Liver (tissue), 9 donors: ENCODE measurements around the gene RAB3IP. TPM values are rescaled to one million over a fixed set of nuclear protein-coding genes. Genes with fewer than 3 reads are reported as not detected.

ENCODE experiments used
- DNase-seq: peaks from one replicate; pipeline ENCODE4 v3.0.0-alpha.2; 2017; ENCODE audit warnings: low spot score
- H3K27ac ChIP-seq, 2 donors: one replicate each; pipeline ENCODE4 v1.7.0; 2013; ENCODE audit warnings: inconsistent platforms in 2 of 2, low read length in 2 of 2, control low read depth in 1 of 2, low read depth in 1 of 2, mild to moderate bottlenecking in 1 of 2
- H3K27me3 ChIP-seq, 4 donors: one replicate each; pipeline versions ENCODE4 v1.6.1 to v1.7.0; 2013; ENCODE audit warnings: low read length in 3 of 4, inconsistent platforms in 1 of 4, mild to moderate bottlenecking in 1 of 4, moderate library complexity in 1 of 4; ENCODE audit not compliant: control insufficient read depth in 4 of 4, insufficient read depth in 4 of 4
- H3K36me3 ChIP-seq, 4 donors: one replicate each; pipeline versions ENCODE4 v1.6.1 to v1.7.0; 2013; ENCODE audit warnings: low read length in 3 of 4, mild to moderate bottlenecking in 3 of 4, low read depth in 1 of 4, moderate library complexity in 1 of 4; ENCODE audit not compliant: control insufficient read depth in 4 of 4, insufficient read depth in 3 of 4
- H3K4me1 ChIP-seq, 4 donors: one replicate each; pipeline versions ENCODE4 v1.6.1 to v1.7.0; 2013; ENCODE audit warnings: low read length in 3 of 4, mild to moderate bottlenecking in 3 of 4, moderate library complexity in 1 of 4; ENCODE audit not compliant: control insufficient read depth in 4 of 4, insufficient read depth in 4 of 4
- H3K4me3 ChIP-seq, 3 donors: one replicate each; pipeline versions ENCODE4 v1.6.1 to v1.7.0; 2013; ENCODE audit warnings: low read length in 3 of 3, control low read depth in 1 of 3, low read depth in 1 of 3, mild to moderate bottlenecking in 1 of 3
- H3K9ac ChIP-seq, 2 donors: one replicate each; pipeline ENCODE4 v1.7.0; 2013; ENCODE audit warnings: low read length in 2 of 2, mild to moderate bottlenecking in 2 of 2, moderate library complexity in 2 of 2, control low read depth in 1 of 2, low read depth in 1 of 2
- H3K9me3 ChIP-seq, 4 donors: one replicate each; pipeline versions ENCODE4 v1.6.1 to v1.7.0; 2013; ENCODE audit warnings: low read length in 3 of 4; ENCODE audit not compliant: control insufficient read depth in 4 of 4
- ATF3 ChIP-seq: IDR thresholded peaks from 2 replicates; pipeline ENCODE4 v1.6.1; 2016; ENCODE audit warnings: antibody characterized with exemption
- CTCF ChIP-seq: fragments of 150-350 bp; IDR thresholded peaks from 2 replicates; pipeline ENCODE4 v1.5.1; 2017; ENCODE audit warnings: improper control_type of control experiment, low read depth, low read length; ENCODE audit not compliant: missing input control
- EGR1 ChIP-seq, 2 donors: IDR thresholded peaks; 2 replicates each; pipeline ENCODE4 v1.6.1; 2016 to 2018; ENCODE audit warnings: antibody characterized with exemption in 2 of 2, low read depth in 2 of 2
- FOXA1 ChIP-seq: IDR thresholded peaks from 2 replicates; pipeline ENCODE4 v1.6.1; 2016; ENCODE audit warnings: antibody characterized with exemption
- GABPA ChIP-seq, 2 donors: IDR thresholded peaks in 1 of 2; conservative IDR thresholded peaks in 1 of 2; 2 replicates each; pipeline ENCODE4 v1.6.1; 2016; ENCODE audit warnings: antibody characterized with exemption in 2 of 2, mild to moderate bottlenecking in 1 of 2, moderate library complexity in 1 of 2
- HNF4A ChIP-seq, 2 donors: conservative IDR thresholded peaks; 2 replicates each; pipeline ENCODE4 v1.6.1; 2016; ENCODE audit warnings: antibody characterized with exemption in 2 of 2, mild to moderate bottlenecking in 2 of 2
- HNF4G ChIP-seq: IDR thresholded peaks from 2 replicates; pipeline ENCODE4 v1.6.1; 2016; ENCODE audit warnings: antibody characterized with exemption
- JUND ChIP-seq, 2 donors: IDR thresholded peaks; 2 replicates each; pipeline ENCODE4 v1.6.1; 2016; ENCODE audit warnings: antibody characterized with exemption in 2 of 2
- NR2F2 ChIP-seq: IDR thresholded peaks from 2 replicates; pipeline ENCODE4 v1.6.1; 2016; ENCODE audit warnings: antibody characterized with exemption
- RAD21 ChIP-seq, 2 donors: IDR thresholded peaks; 2 replicates each; pipeline ENCODE4 v1.6.1; 2016; ENCODE audit warnings: antibody characterized with exemption in 2 of 2, mild to moderate bottlenecking in 2 of 2
- REST ChIP-seq: IDR thresholded peaks from 2 replicates; pipeline ENCODE4 v1.6.1; 2016; ENCODE audit warnings: antibody characterized with exemption, mild to moderate bottlenecking
- RXRA ChIP-seq, 2 donors: IDR thresholded peaks; 2 replicates each; pipeline ENCODE4 v1.6.1; 2017 to 2018; ENCODE audit warnings: antibody characterized with exemption in 2 of 2, mild to moderate bottlenecking in 1 of 2
- SP1 ChIP-seq: IDR thresholded peaks from 2 replicates; pipeline ENCODE4 v1.6.1; 2018; ENCODE audit warnings: antibody characterized with exemption, mild to moderate bottlenecking
- YY1 ChIP-seq: IDR thresholded peaks from 2 replicates; pipeline ENCODE4 v1.6.1; 2016; ENCODE audit warnings: antibody characterized with exemption, mild to moderate bottlenecking
- WGBS: extraction: QIAGEN DNeasy Blood & Tissue Kit; methylation state at CpG from one replicate; pipeline ENCODE4 v1.1.7; 2013; 5-methylcytosine and 5-hydroxymethylcytosine counted together
- polyA plus RNA-seq, 2 donors: library from polyadenylated mRNA; stranded (reverse) in 1 of 2; unstranded in 1 of 2; fragments of 200-250 nt in 1 of 2; fragments of >200 nt in 1 of 2; fragmentation: Nextera tagmentation in 1 of 2; extraction: Ambion mirVana in 1 of 2; gene quantifications; one replicate each; pipeline versions ENCODE4 v1.2.1 to v1.2.3, GENCODE V29; 2013 to 2015
- total RNA-seq, 2 donors: library from RNA; depleted of rRNA; stranded (reverse); fragments of >200 nt; gene quantifications; one replicate each; pipeline ENCODE4 v1.2.3, GENCODE V29; 2014
- TF ChIP-seq, protein P1 (sequence below): IDR thresholded peaks from 2 replicates; pipeline ENCODE4 v1.6.1; 2016; ENCODE audit warnings: antibody characterized with exemption
- donor health status: healthy.
- donor health status: healthy.
- donor health status: healthy.
- donor health status: healthy.
- donor health status: healthy.

The RAB3IP gene
- total and polyA plus RNA-seq, 4 donors = 5.7 to 35.3 (median 14.3) TPM

DNA sequence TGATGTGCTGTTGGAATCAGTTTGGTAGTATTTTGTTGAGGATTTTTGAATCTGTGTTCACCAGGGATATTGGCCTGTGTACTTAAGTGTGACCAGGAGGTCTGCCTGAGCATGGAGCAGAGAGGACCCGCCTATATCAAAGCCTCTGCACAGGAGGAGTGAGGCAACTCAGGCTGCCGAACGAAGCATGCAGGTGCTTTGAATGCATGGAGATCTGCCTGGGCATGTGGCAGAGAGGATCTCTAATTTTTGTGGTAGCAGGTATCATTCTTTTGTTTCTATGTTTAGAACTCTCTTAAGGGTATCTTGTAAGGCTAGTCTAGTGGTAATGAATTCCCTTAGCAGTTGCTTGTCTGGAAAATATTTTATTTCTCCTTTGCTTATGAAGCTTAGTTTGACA lies 26.9 kb downstream of the RAB3IP start:
- 97% methylated on average over 3 of the region's 3 CpGs for WGBS
- no peaks in the 10 kb centered on the region for H3K4me1 ChIP-seq
- no peak for DNase-seq
- H3K27me3 ChIP-seq = no peaks in the 10 kb centered on the region
- no peak overlapping the region for H3K27ac ChIP-seq
- no peak overlapping the region for H3K9ac ChIP-seq
- H3K4me3 ChIP-seq = no peak overlapping the region
- H3K9me3 ChIP-seq = peaks cover 0 to 14% (median 3%) of the 10 kb centered on the region in 4 donors
- TF ChIP-seq ATF3 (no peak), SP1 (no peak), HNF4A (conservative IDR thresholded peaks at IDR 0.05) (no peak), RAD21 (IDR thresholded peaks at IDR 0.05) (no peak), NR2F2 (no peak), JUND (IDR thresholded peaks at IDR 0.05) (no peak), HNF4G (no peak), YY1 (no peak), EGR1 (IDR thresholded peaks at IDR 0.05; ENCODE audit: low read depth in 2 of 2) (no peak), GABPA (IDR thresholded peaks at IDR 0.05 in 1 of 2, conservative IDR thresholded peaks at IDR 0.05 in 1 of 2) (no peak), CTCF (no peak), FOXA1 (no peak)
- TF ChIP-seq, protein P1, sequence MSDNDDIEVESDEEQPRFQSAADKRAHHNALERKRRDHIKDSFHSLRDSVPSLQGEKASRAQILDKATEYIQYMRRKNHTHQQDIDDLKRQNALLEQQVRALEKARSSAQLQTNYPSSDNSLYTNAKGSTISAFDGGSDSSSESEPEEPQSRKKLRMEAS = no peak
- H3K36me3 ChIP-seq = peaks cover 1 to 11% (median 7%) of the 10 kb centered on the region in 4 donors

- no peak overlapping the region for H3K27ac ChIP-seq
- H3K36me3 ChIP-seq = peaks cover 1 to 11% (median 7%) of the 10 kb centered on the region in 4 donors
- WGBS = 96% methylated on average over 6 of the region's 6 CpGs
- no peak for DNase-seq
- H3K4me1 ChIP-seq = no peaks in the 10 kb centered on the region
- H3K9ac ChIP-seq = no peak overlapping the region
- H3K9me3 ChIP-seq = peaks cover 0 to 14% (median 3%) of the 10 kb centered on the region in 4 donors
- no peak overlapping the region for H3K4me3 ChIP-seq
- no peaks in the 10 kb centered on the region for H3K27me3 ChIP-seq
- TF ChIP-seq SP1 (no peak), ATF3 (no peak), JUND (IDR thresholded peaks at IDR 0.05) (no peak), HNF4G (no peak), RXRA (IDR thresholded peaks at IDR 0.05) (no peak), NR2F2 (no peak), REST (no peak), YY1 (no peak)
These were observed 27.6 kb downstream of the RAB3IP start for GRCh38 chr12:69766260-69766659.
